GM06990 (cell line): ENCODE results near the gene WDFY4.

Experiments used
- DNase-seq: peaks from one replicate; pipeline ENCODE4 v3.0.0-alpha.2; 2011; ENCODE audit not compliant: insufficient read length; ENCODE audit errors: extremely low read depth
- H3K27me3 ChIP-seq: replicated peaks from 2 replicates; pipeline ENCODE4 v1.6.0; 2011; ENCODE audit warnings: low read length; ENCODE audit not compliant: control insufficient read depth, insufficient read depth
- H3K36me3 ChIP-seq: 2 replicates; pipeline ENCODE4 v1.5.1; 2011; ENCODE audit warnings: low read length; ENCODE audit not compliant: control insufficient read depth, insufficient read depth
- H3K4me3 ChIP-seq: replicated peaks from 2 replicates; pipeline ENCODE4 v1.5.1; 2011; ENCODE audit warnings: low read depth, mild to moderate bottlenecking, control low read depth, low read length
- CTCF ChIP-seq: IDR thresholded peaks from 2 replicates; pipeline ENCODE4 v1.5.1; 2011; ENCODE audit warnings: low read length, control low read depth, mild to moderate bottlenecking, inconsistent platforms; ENCODE audit not compliant: insufficient read depth, poor library complexity, severe bottlenecking

WDFY4 gene

DNA sequence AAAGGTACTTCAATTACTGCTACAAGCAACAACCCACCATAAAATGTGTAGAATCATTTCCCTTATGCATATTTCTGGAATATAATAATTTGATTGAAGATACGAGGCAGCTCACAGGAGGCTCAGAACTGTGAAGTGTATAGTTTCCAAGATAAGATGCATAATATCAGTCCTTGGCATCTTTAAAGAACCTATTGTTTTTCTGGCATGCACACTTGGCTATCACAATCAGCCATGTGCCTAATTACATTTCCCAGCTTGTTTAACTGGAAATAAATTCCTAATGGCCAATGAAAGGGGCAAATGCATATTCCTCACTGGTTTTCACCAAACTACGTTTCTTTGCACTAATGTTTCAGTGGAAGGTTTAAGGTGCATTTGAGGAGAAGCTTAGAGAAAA lies 338.4 kb downstream of the WDFY4 start:
- no peak for TF ChIP-seq CTCF
- no peak overlapping the region for H3K4me3 ChIP-seq
- H3K27me3 ChIP-seq = no peaks in the 10 kb centered on the region; the same call in 1 of the 2 replicates
- no peak for DNase-seq
- H3K36me3 ChIP-seq = no peaks in the 10 kb centered on the region

DNA sequence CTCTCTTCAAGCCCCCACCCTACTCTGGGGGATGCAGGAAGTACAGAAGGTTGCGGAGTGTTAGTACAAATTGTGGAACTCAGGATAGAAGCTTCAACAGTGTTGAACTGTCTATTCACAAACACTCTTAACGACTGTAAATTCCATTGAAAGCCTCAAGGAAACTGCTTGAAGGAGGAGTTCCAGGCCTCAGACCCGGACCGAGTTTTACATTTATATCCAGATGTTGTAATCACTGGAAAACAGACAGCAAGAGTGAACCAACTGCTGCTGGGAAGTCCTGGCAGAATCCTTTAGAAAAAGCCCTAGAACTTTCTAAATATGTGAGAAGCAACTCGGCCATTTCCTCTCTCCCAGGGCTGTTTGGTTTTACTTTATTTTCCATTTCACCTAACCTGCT lies 339.1 kb downstream of the WDFY4 start:
- Histone ChIP-seq H3K27me3 (no peaks in the 10 kb centered on the region; the same call in 1 of the 2 replicates), H3K36me3 (no peaks in the 10 kb centered on the region), H3K4me3 (no peak overlapping the region)
- no peak for TF ChIP-seq CTCF
- no peak for DNase-seq

DNA sequence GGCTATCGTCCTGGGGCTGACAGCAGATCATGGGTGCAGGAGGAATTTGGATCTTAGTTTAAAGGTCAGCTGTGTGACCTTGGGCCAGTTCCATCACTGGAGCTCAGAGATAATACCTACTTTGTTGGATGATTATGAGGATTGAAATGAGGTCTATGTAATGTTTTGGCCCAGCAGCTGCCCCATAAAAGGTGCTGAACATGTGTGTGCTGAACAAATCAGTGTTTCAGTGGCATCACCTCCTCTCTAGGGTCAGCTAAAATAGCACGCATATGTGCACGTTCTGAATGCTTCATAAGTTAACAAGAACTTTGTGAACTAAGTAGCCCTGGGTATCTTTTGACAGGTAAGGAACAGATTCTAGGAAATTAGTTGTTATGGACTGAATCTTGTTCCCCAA lies 339.8 kb downstream of the WDFY4 start:
- no peak for DNase-seq
- Histone ChIP-seq H3K4me3 (no peak overlapping the region), H3K36me3 (no peaks in the 10 kb centered on the region), H3K27me3 (no peaks in the 10 kb centered on the region)
- no peak for TF ChIP-seq CTCF

GRCh38 chr10:49025347-49025983 lies 340.8 kb downstream of the WDFY4 start:
- TF ChIP-seq CTCF = no peak
- H3K27me3 ChIP-seq = no peaks in the 10 kb centered on the region
- no peak for DNase-seq
- H3K36me3 ChIP-seq = no peaks in the 10 kb centered on the region
- H3K4me3 ChIP-seq = no peak overlapping the region

DNA sequence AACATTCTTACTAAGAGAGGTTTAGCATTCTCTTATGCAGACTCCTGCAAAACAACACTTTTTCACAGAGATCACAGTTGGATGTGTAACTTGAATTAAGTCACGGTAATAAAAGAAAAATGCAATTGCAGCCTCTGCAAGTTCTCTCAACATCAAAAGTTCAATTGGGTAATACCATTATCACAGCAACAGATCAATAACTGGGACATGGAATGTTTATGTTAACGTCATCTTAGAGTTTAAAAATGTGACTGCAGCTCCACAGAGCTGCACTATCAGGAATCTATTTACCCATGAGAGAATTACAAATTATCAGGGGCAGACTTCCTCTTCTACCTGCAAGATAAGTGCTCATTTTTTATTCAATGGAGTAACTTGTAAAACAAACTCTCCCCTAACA lies 344.0 kb downstream of the WDFY4 start:
- TF ChIP-seq CTCF = no peak
- DNase-seq = no peak
- Histone ChIP-seq H3K4me3 (no peak overlapping the region), H3K27me3 (no peaks in the 10 kb centered on the region), H3K36me3 (no peaks in the 10 kb centered on the region)

- no peak for DNase-seq
- no peak overlapping the region for H3K4me3 ChIP-seq
- no peaks in the 10 kb centered on the region for H3K36me3 ChIP-seq
- TF ChIP-seq CTCF = no peak
- H3K27me3 ChIP-seq = no peaks in the 10 kb centered on the region
These were observed 345.0 kb downstream of the WDFY4 start for GRCh38 chr10:49029666-49030065.
